Hepatic stellate cell (primary cell): ENCODE data around the gene TLCD3A.
"Not testable (repeated sequence)": the region's sequence is repeated elsewhere in the genome, so short reads cannot be mapped to it uniquely, and the experiment has no call there.

Experiments
- DNase-seq: peaks from one replicate; pipeline ENCODE4 v3.0.0; 2011; ENCODE audit warnings: low spot score

TLCD3A gene

GRCh38 chr17:749359-749758, 17.0 kb downstream of the TLCD3A start:
- not testable (repeated sequence) for DNase-seq

GRCh38 chr17:750431-751037, 18.1 kb downstream of the TLCD3A start:
- DNase-seq: no peak

- peak; percentile 58 for DNase-seq
Measured at GRCh38 chr17:751269-752001, 19.0 kb downstream of the TLCD3A start.

GRCh38 chr17:752002-752619, 19.7 kb downstream of the TLCD3A start, which contains the start of gene GEMIN4:
GEMIN4 (minus strand) TSS chr17:752264; CDS start chr17:752142, 122 bp downstream.
- peak; percentile 95 for DNase-seq

- peak; percentile 55 for DNase-seq
Measured at GRCh38 chr17:752620-753219, 20.3 kb downstream of the TLCD3A start.

GRCh38 chr17:753418-753817, 21.0 kb downstream of the TLCD3A start:
- no peak for DNase-seq

- DNase-seq: not testable (repeated sequence)
Measured at GRCh38 chr17:755319-755961, 23.0 kb downstream of the TLCD3A start.

- not testable (repeated sequence) for DNase-seq
Measured at GRCh38 chr17:756010-756567, 23.7 kb downstream of the TLCD3A start.

- no peak for DNase-seq
Measured at GRCh38 chr17:759964-760363, 27.6 kb downstream of the TLCD3A start.

GRCh38 chr17:760371-760770, 28.0 kb downstream of the TLCD3A start:
- no peak for DNase-seq

GRCh38 chr17:767076-767475, 34.7 kb downstream of the TLCD3A start:
- no peak for DNase-seq

- DNase-seq: no peak
Measured at GRCh38 chr17:773016-773415, 40.6 kb downstream of the TLCD3A start.

GRCh38 chr17:773467-774312, 41.3 kb downstream of the TLCD3A start:
- no peak for DNase-seq

- no peak for DNase-seq
Measured at GRCh38 chr17:774313-774584, 41.9 kb downstream of the TLCD3A start.

- DNase-seq: no peak
Measured at GRCh38 chr17:778096-778495, 45.7 kb downstream of the TLCD3A start.

GRCh38 chr17:781805-782731, 49.7 kb downstream of the TLCD3A start, which contains the start of the genes GLOD4 and MRM3:
GLOD4 (minus strand) TSS chr17:782280; CDS start chr17:782255, 25 bp downstream.
MRM3 (plus strand) TSS chr17:782353; CDS start chr17:782379, 26 bp downstream.
- peak; percentile 97 for DNase-seq

- no peak for DNase-seq
Measured at GRCh38 chr17:784143-784542, 51.7 kb downstream of the TLCD3A start.

- not testable (repeated sequence) for DNase-seq
Measured at GRCh38 chr17:785901-786300, 53.5 kb downstream of the TLCD3A start.

- no peak for DNase-seq
Measured at GRCh38 chr17:787641-788221, 55.3 kb downstream of the TLCD3A start.

GRCh38 chr17:788551-788950, 56.2 kb downstream of the TLCD3A start:
- no peak for DNase-seq
